GM12878 (cell line): ENCODE results near the gene PPM1E. TPM values are rescaled to one million over a fixed set of nuclear protein-coding genes. Genes with fewer than 3 reads are reported as not detected.

Source experiments
- ATAC-seq: fragments of 200-7000 bp; cut with Tn5 transposase; 3 replicates; pipeline ENCODE4 v1.9.1; 2020; ENCODE audit warnings: mild to moderate bottlenecking, moderate library complexity
- BruUV-seq: library from RNA; stranded (reverse); fragments of 400-500 nt; replicated peaks from 2 replicates; lab custom pipeline; 2021; lab: Mats Ljungman, UMichigan
- CTCF ChIA-PET: fragments of 300-600 bp; sonication (Branson Sonifier 250); formaldehyde crosslinking; extraction: SDS; loops from one replicate; lab custom pipeline; 2021; ENCODE audit warnings: inconsistent platforms; lab: Yijun Ruan, JAX
- POLR2A ChIA-PET: fragments of 350-600 bp; formaldehyde crosslinking; extraction: SDS; loops from one replicate; lab custom pipeline; 2021; ENCODE audit warnings: inconsistent platforms; lab: Charles Lee
- RAD21 ChIA-PET: fragments of 300-600 bp; sonication (Branson Sonifier 250); formaldehyde crosslinking; loops from one replicate; lab custom pipeline; 2023; ENCODE audit warnings: antibody characterized with exemption; ENCODE audit not compliant: unreplicated experiment; lab: Charles Lee
- SMC1A ChIA-PET: fragments of 300-600 bp; sonication (Branson Sonifier 250); formaldehyde crosslinking; loops from one replicate; lab custom pipeline; 2023; ENCODE audit not compliant: unreplicated experiment, uncharacterized antibody; lab: Charles Lee
- DNase-seq: peaks from one replicate; pipeline ENCODE4 v3.0.0-alpha.2; 2011; ENCODE audit warnings: low read depth, low spot score
- FAIRE-seq: peaks from 3 replicates; lab custom pipeline; 2011; peaks lifted over from hg19 to GRCh38; lab: Jason Lieb, UNC
- H2AFZ ChIP-seq: 2 replicates; pipeline ENCODE4 v1.6.0; 2011; ENCODE audit warnings: low read depth, low read length, control low read depth; ENCODE audit not compliant: control insufficient read depth
- H3K27ac ChIP-seq: 2 replicates; pipeline ENCODE4 v1.5.1; 2011; ENCODE audit warnings: control low read depth; ENCODE audit not compliant: control insufficient read depth, insufficient read depth
- H3K27me3 ChIP-seq, 2 experiments: replicated peaks in 1 of 2; 2 replicates each; pipeline versions ENCODE4 v1.6.0 to v1.6.1; 2011; ENCODE audit warnings: low read length in 1 of 2; ENCODE audit not compliant: control insufficient read depth in 2 of 2, insufficient read depth in 2 of 2
- H3K36me3 ChIP-seq, 2 experiments: 2 replicates each; pipeline ENCODE4 v1.5.1; 2011; ENCODE audit warnings: low read length in 1 of 2; ENCODE audit not compliant: control insufficient read depth in 2 of 2, insufficient read depth in 2 of 2
- H3K4me1 ChIP-seq: 2 replicates; pipeline ENCODE4 v1.6.1; 2011; ENCODE audit warnings: mild to moderate bottlenecking, low read length, moderate library complexity, mixed read lengths; ENCODE audit not compliant: control insufficient read depth, insufficient read depth
- H3K4me2 ChIP-seq: 2 replicates; pipeline ENCODE4 v1.6.0; 2011; ENCODE audit warnings: control low read depth; ENCODE audit not compliant: control insufficient read depth, insufficient read depth
- H3K4me3 ChIP-seq: fragments of 200-600 bp; sonication (generic); 2 replicates; pipeline ENCODE4 v1.5.1; 2016
- H3K79me2 ChIP-seq: 2 replicates; pipeline ENCODE4 v1.6.0; 2011; ENCODE audit warnings: low read length; ENCODE audit not compliant: control insufficient read depth, insufficient read depth
- H3K9ac ChIP-seq: 2 replicates; pipeline ENCODE4 v1.8.0; 2011; ENCODE audit warnings: low read length, control low read depth, mixed read lengths; ENCODE audit not compliant: control insufficient read depth, insufficient read depth
- H3K9me3 ChIP-seq: replicated peaks from 3 replicates; pipeline ENCODE4 v1.5.1; 2011; ENCODE audit warnings: mild to moderate bottlenecking, low read length; ENCODE audit not compliant: control insufficient read depth, insufficient read depth
- H4K20me1 ChIP-seq: 2 replicates; pipeline ENCODE4 v1.6.0; 2011; ENCODE audit not compliant: control insufficient read depth, insufficient read depth
- KLF5 ChIP-seq: fragments of 450-650 bp; IDR thresholded peaks from 2 replicates; pipeline ENCODE4 v1.6.1; 2014; ENCODE audit warnings: mild to moderate bottlenecking; ENCODE audit not compliant: partially characterized antibody
- SMAD1 ChIP-seq: fragments of 450-650 bp; IDR thresholded peaks from 2 replicates; pipeline ENCODE4 v1.6.1; 2018; ENCODE audit warnings: mild to moderate bottlenecking, low read depth; ENCODE audit not compliant: partially characterized antibody
- YY1 ChIP-seq: IDR thresholded peaks from 2 replicates; pipeline ENCODE4 v1.6.1; 2011; ENCODE audit warnings: low read depth, mild to moderate bottlenecking, low read length
- ZBTB4 ChIP-seq: fragments of 450-650 bp; formaldehyde crosslinking; IDR thresholded peaks from 2 replicates; pipeline ENCODE4 v1.4.0; 2022; ENCODE audit warnings: mild to moderate bottlenecking, moderate library complexity
- WGBS: methylation state at CpG from one replicate; pipeline ENCODE4 v1.1.6; 2016; ENCODE audit warnings: low lambda C conversion rate; ENCODE audit not compliant: insufficient replicate concordance, insufficient coverage; ENCODE audit errors: missing lambda C conversion rate; 5-methylcytosine and 5-hydroxymethylcytosine counted together
- in situ Hi-C: fragments of 300-500 bp; cut with MboI; formaldehyde crosslinking; loops from 9 replicates; pipeline ENCODE4 v1.14.3; 2018; ENCODE audit warnings: mixed read lengths
- intact Hi-C: fragments of 100-400 bp; cut with micrococcal nuclease; formaldehyde crosslinking; loops from one replicate; pipeline ENCODE4 v1.14.2; 2022; ENCODE audit not compliant: unreplicated experiment
- polyA plus RNA-seq, 11 experiments: library from polyadenylated mRNA; depleted of rRNA in 4 of 11; unstranded in 6 of 11; stranded (reverse) in 5 of 11; fragments of >200 nt; fragmentation: Nextera tagmentation in 4 of 11; fragmentation: Illumina TruSeq in 1 of 11; extraction: Ambion mirVana in 4 of 11; extraction: Trizol in 1 of 11; gene quantifications; 1 replicate in 1 of 11; 2 replicates in 10 of 11; pipeline versions ENCODE4 v1.2.1 to v1.2.3, GENCODE V29; 2011 to 2016; ENCODE audit warnings: inconsistent platforms in 2 of 11, missing spikeins in 2 of 11, low read depth in 1 of 11
- total RNA-seq, 4 experiments: library from RNA; depleted of rRNA in 3 of 4; stranded (reverse); fragments of >200 nt in 3 of 4; fragmentation: Illumina TruSeq in 1 of 4; extraction: Trizol in 1 of 4; gene quantifications; 2 replicates each; pipeline versions ENCODE4 v1.2.1 to v1.2.3, GENCODE V29; 2013 to 2021

PPM1E gene
- total and polyA plus RNA-seq, 10 of the 15 experiments (the other 5 are each of a cell fraction or from before 2014, with no cell fraction given): 0.07 to 0.28 (median 0.16) TPM

GRCh38 chr17:59028328-59028727 is 272.7 kb downstream of the PPM1E start:
- TF ChIP-seq KLF5: no peak
- no peak for TF ChIP-seq SMAD1
- SMC1A ChIA-PET: no interaction called here
- Histone ChIP-seq H3K9ac (no peak overlapping the region), H3K4me1 (peaks cover 7% of the 10 kb centered on the region; the same call in 1 of the 2 replicates), H2AFZ (no peak overlapping the region), H3K27ac (no peak overlapping the region), H3K4me2 (no peak overlapping the region), H4K20me1 (no peaks in the 10 kb centered on the region), H3K4me3 (no peak overlapping the region), H3K27me3 (no peaks in the 10 kb centered on the region), H3K9me3 (no peaks in the 10 kb centered on the region), H3K79me2 (no peaks in the 10 kb centered on the region), H3K36me3 (peaks cover 2 to 3% of the 10 kb centered on the region in 2 experiments; a peak in 3 of 4 replicates)
- no peak for DNase-seq
- no TSS peak for BruUV-seq
- POLR2A ChIA-PET: no interaction called here
- in situ Hi-C loops (no loop called here), intact Hi-C loops (no loop called here)
- no peak for FAIRE-seq
- 100% methylated on average over 6 of the region's 6 CpGs for WGBS
- no peak for ATAC-seq
- RAD21 ChIA-PET: interaction anchor here (0.6 kb wide), 1 partner anchor 809 kb away, joined by 3 read pairs; no protein-coding TSS in a partner anchor
- CTCF ChIA-PET: interaction anchor here (1.0 kb wide), 1 partner anchor 16 kb away, joined by 3 read pairs; no protein-coding TSS in a partner anchor

- POLR2A ChIA-PET: no interaction called here
- Histone ChIP-seq H4K20me1 (no peaks in the 10 kb centered on the region), H3K4me1 (peaks cover 7% of the 10 kb centered on the region; the same call in 1 of the 2 replicates), H3K4me2 (no peak overlapping the region), H3K36me3 (peaks cover 2 to 3% of the 10 kb centered on the region in 2 experiments; a peak in 3 of 4 replicates), H2AFZ (no peak overlapping the region), H3K9me3 (no peaks in the 10 kb centered on the region), H3K79me2 (no peaks in the 10 kb centered on the region), H3K4me3 (no peak overlapping the region), H3K9ac (no peak overlapping the region), H3K27ac (no peak overlapping the region), H3K27me3 (no peaks in the 10 kb centered on the region)
- no TSS peak for BruUV-seq
- no peak for DNase-seq
- ATAC-seq: no peak
- SMC1A ChIA-PET: interaction anchor here (1.2 kb wide), 1 partner anchor 11 kb away, joined by 3 read pairs; no protein-coding TSS in a partner anchor
- no peak for FAIRE-seq
- intact Hi-C loops (no loop called here), in situ Hi-C loops (no loop called here)
- RAD21 ChIA-PET: no interaction called here
- CTCF ChIA-PET: interaction anchor here (0.6 to 1.0 kb wide), 2 partner anchors 12 to 741 kb away, joined by 3 to 4 read pairs; no protein-coding TSS in a partner anchor
- 91% methylated on average over 1 of the region's 1 CpG for WGBS
- TF ChIP-seq YY1: no peak
- no peak for TF ChIP-seq ZBTB4 (CRISPR knock-in tag)
Observed at GRCh38 chr17:59030811-59031210, 275.2 kb downstream of the PPM1E start.
